ENCODE data around the gene SLC5A3.

DNA sequence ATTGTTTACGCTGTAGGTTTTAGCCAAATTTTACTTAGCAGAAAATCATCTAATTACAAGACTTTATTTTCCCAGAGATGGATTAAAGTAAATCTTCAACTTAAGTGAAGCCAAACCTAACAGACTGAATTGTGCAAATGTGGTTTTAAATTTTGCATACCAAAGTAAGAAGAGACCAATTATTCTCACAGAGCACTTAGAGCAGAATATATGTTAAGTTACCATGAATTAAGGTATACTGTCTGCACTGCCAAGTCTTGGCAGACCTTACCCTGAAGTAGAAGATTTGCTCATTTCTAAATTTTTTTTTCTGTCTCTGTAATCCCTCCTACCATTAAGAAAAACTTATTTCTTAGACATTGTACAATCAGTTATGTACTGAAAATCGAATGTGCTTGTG, 24.1 kb downstream of the SLC5A3 start:
- TF ChIP-seq EZH2 (IDR thresholded peaks at IDR 0.05) (no peak), POLR2AphosphoS5 (IDR thresholded peaks at IDR 0.05; ENCODE audit: borderline replicate concordance, low read depth, low read length) (no peak)

Measured in SK-N-MC (cell line).